Tibial artery (tissue), 4 donors: ENCODE measurements around the gene TSC22D1.

Experiments
- DNase-seq, 2 donors: peaks; one replicate each; pipeline ENCODE4 v3.0.0-alpha.2; 2019
- H3K27ac ChIP-seq, 2 donors: fragments of 200-600 bp; sonication (generic) in 1 of 2; 1 replicate in 1 of 2; 2 replicates in 1 of 2; pipeline ENCODE4 v1.5.1; 2018 to 2019; ENCODE audit warnings: mild to moderate bottlenecking in 1 of 2
- H3K27me3 ChIP-seq, 2 donors: fragments of 200-600 bp; sonication (generic) in 1 of 2; one replicate each; pipeline versions ENCODE4 v1.5.1 to v1.6.0; 2016 to 2019
- H3K36me3 ChIP-seq, 3 donors: fragments of 200-600 bp; sonication (generic) in 2 of 3; one replicate each; pipeline ENCODE4 v1.5.1; 2016 to 2019; ENCODE audit warnings: mild to moderate bottlenecking in 2 of 3
- H3K4me1 ChIP-seq, 4 donors: fragments of 200-600 bp; sonication (generic) in 2 of 4; 1 replicate in 3 of 4; 2 replicates in 1 of 4; pipeline ENCODE4 v1.5.1; 2016 to 2019
- H3K4me3 ChIP-seq, 2 donors: fragments of 200-600 bp; sonication (generic) in 1 of 2; 1 replicate in 1 of 2; 2 replicates in 1 of 2; pipeline ENCODE4 v1.5.1; 2018 to 2019; ENCODE audit warnings: mild to moderate bottlenecking in 2 of 2
- H3K9me3 ChIP-seq, 3 donors: fragments of 200-600 bp; sonication (generic) in 1 of 3; one replicate each; pipeline ENCODE4 v1.5.1; 2016 to 2019
- CTCF ChIP-seq, 2 experiments: fragments of 200-600 bp in 1 of 2; fragments of 450-650 bp in 1 of 2; IDR thresholded peaks; one replicate each; pipeline ENCODE4 v1.5.1; 2017 to 2019; ENCODE audit warnings: antibody characterized with exemption in 2 of 2, mild to moderate bottlenecking in 1 of 2, moderate library complexity in 1 of 2
- intact Hi-C: fragments of 100-400 bp; cut with DNase I; formaldehyde crosslinking; loops from one replicate; pipeline ENCODE4 v1.15.0; 2023; ENCODE audit warnings: low total_unique reads

The TSC22D1 gene

GRCh38 chr13:44421853-44422525 is 154.1 kb downstream of the TSC22D1 start:
- intact Hi-C loops: no loop called here
- Histone ChIP-seq H3K9me3 (no peaks in the 10 kb centered on the region), H3K36me3 (no peaks in the 10 kb centered on the region), H3K27me3 (no peaks in the 10 kb centered on the region), H3K27ac (no peak overlapping the region), H3K4me3 (no peak overlapping the region), H3K4me1 (no peaks in the 10 kb centered on the region)
- DNase-seq: no peak
- no peak for TF ChIP-seq CTCF (IDR thresholded peaks at IDR 0.05)

- no peaks in the 10 kb centered on the region for H3K36me3 ChIP-seq
- TF ChIP-seq CTCF (IDR thresholded peaks at IDR 0.05): no peak
- no peaks in the 10 kb centered on the region for H3K9me3 ChIP-seq
- intact Hi-C loops: no loop called here
- no peaks in the 10 kb centered on the region for H3K27me3 ChIP-seq
- no peaks in the 10 kb centered on the region for H3K4me1 ChIP-seq
- H3K27ac ChIP-seq: no peak overlapping the region
- H3K4me3 ChIP-seq: no peak overlapping the region
- no peak for DNase-seq
Observed at GRCh38 chr13:44420376-44421220, 155.5 kb downstream of the TSC22D1 start.

GRCh38 chr13:44417876-44418275 is 158.3 kb downstream of the TSC22D1 start:
- DNase-seq: no peak
- intact Hi-C loops: no loop called here
- no peaks in the 10 kb centered on the region for H3K4me1 ChIP-seq
- H3K27me3 ChIP-seq: no peaks in the 10 kb centered on the region
- H3K4me3 ChIP-seq: no peak overlapping the region
- H3K36me3 ChIP-seq: no peaks in the 10 kb centered on the region
- H3K27ac ChIP-seq: no peak overlapping the region
- H3K9me3 ChIP-seq: no peaks in the 10 kb centered on the region
- no peak for TF ChIP-seq CTCF (IDR thresholded peaks at IDR 0.05)

GRCh38 chr13:44417446-44417845 is 158.7 kb downstream of the TSC22D1 start:
- Histone ChIP-seq H3K4me1 (no peaks in the 10 kb centered on the region), H3K27me3 (no peaks in the 10 kb centered on the region), H3K36me3 (no peaks in the 10 kb centered on the region), H3K4me3 (no peak overlapping the region), H3K9me3 (no peaks in the 10 kb centered on the region), H3K27ac (no peak overlapping the region)
- intact Hi-C loops: no loop called here
- TF ChIP-seq CTCF (IDR thresholded peaks at IDR 0.05): no peak
- no peak for DNase-seq

- Histone ChIP-seq H3K27me3 (no peaks in the 10 kb centered on the region), H3K36me3 (no peaks in the 10 kb centered on the region), H3K4me1 (no peaks in the 10 kb centered on the region), H3K4me3 (no peak overlapping the region), H3K9me3 (no peaks in the 10 kb centered on the region), H3K27ac (no peak overlapping the region)
- TF ChIP-seq CTCF (IDR thresholded peaks at IDR 0.05): no peak
- intact Hi-C loops: no loop called here
- DNase-seq: no peak
Observed at GRCh38 chr13:44416744-44417143, 159.4 kb downstream of the TSC22D1 start.
